ENCODE measurements around the gene SGSH. TPM values are rescaled to one million over a fixed set of nuclear protein-coding genes. Genes with fewer than 3 reads are reported as not detected.

SGSH gene
- total RNA-seq, 1 donor = 17.6 TPM

DNA sequence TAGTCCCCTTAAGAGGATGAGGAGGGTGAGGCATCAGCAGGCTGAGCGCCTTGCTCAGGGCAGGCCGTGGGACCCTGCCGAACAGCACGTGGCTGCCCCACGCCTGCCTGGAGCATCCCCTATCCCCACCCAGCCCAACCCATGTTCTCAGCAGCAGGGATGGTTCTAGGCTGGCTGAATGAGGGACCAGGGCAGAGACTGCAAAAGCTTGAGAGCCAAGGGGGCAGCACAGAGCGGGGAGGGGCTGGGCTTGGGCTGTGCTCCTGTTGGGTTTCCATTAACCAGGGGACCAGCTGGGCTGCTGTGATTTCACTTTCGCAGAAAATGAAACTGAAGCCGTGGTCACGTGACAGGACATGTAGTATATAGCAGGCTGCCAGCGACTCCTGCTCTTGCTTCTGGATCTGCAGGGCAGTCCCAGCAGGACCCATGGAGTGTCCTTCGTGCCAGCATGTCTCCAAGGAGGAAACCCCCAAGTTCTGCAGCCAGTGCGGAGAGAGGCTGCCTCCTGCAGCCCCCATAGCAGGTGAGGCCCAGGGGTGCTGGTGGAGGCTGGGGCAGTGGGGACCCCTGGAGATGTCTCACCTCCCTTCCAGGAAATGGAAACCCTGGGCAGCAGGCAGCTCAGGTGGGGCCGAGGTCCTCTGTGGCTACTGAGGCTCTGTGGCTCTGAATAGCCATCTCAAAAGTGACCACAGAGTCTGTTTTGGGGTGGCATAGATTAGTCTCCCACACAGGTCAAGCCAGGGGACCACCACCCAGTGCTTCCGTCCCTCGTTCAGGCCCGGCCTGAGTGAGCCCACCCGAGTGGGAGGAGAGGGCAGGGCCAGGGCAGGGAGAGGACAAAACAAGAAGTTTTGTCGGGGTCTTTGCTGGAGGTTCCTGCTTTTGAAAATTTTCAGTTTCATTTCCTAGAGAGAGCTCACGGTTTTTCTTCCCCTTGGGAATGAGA lies 43.4 kb upstream of the SGSH start:
- DNase-seq (ENCODE audit: low read depth) = peak; percentile 92
- peak overlapping the region; percentile 81 for H3K4me3 ChIP-seq (ENCODE audit: low read depth, low read length)
- TF ChIP-seq, protein P1, sequence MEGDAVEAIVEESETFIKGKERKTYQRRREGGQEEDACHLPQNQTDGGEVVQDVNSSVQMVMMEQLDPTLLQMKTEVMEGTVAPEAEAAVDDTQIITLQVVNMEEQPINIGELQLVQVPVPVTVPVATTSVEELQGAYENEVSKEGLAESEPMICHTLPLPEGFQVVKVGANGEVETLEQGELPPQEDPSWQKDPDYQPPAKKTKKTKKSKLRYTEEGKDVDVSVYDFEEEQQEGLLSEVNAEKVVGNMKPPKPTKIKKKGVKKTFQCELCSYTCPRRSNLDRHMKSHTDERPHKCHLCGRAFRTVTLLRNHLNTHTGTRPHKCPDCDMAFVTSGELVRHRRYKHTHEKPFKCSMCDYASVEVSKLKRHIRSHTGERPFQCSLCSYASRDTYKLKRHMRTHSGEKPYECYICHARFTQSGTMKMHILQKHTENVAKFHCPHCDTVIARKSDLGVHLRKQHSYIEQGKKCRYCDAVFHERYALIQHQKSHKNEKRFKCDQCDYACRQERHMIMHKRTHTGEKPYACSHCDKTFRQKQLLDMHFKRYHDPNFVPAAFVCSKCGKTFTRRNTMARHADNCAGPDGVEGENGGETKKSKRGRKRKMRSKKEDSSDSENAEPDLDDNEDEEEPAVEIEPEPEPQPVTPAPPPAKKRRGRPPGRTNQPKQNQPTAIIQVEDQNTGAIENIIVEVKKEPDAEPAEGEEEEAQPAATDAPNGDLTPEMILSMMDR (IDR thresholded peaks at IDR 0.05; ENCODE audit: insufficient read depth, low read length) = peak; percentile 1

DNA sequence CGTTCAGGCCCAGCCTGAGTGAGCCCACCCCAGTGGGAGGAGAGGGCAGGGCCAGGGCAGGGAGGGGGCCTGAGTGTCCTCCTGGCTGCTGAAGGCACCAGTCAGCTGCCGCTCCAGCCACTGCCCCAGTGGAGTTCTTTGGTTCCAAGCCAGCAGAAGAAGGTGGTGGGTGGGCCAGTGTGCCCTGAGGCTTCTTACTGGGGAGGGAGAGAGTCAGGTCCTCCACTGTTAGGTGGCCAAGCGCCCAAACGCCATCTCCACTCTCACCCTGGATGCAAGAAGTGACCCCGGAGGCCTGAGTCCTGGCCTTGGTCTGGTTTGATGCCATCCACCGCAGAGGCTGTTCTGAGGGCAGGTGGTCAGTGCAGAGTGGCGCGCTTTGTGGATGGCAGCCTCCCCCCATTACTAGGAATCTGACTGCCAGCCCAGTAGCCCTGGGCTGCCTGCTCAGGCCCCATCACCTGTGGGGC lies 42.7 kb upstream of the SGSH start:
- H3K4me3 ChIP-seq (ENCODE audit: low read depth, low read length) = peak overlapping the region; percentile 81
- DNase-seq (ENCODE audit: low read depth) = no peak
- TF ChIP-seq, protein P1 (IDR thresholded peaks at IDR 0.05; ENCODE audit: insufficient read depth, low read length) = no peak

DNA sequence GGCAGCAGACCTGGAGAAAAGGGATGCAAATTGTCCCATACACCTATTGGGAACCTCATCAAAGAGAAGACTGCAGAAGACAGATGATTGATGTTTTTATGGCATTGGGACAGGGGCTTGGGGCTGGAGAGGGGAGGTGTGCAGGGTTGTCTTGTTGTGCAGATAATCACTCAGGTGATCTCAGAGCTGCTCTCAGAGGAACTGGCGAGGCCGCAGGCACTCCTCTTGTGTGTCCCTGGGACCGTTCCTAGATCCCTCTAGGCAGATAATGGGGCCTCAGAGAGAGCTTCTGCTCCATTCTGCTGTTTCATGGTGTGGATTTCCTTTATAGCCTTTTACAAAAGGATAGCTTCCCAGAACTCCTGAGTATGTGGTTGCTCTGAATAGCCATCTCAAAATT lies 42.2 kb upstream of the SGSH start:
- TF ChIP-seq, protein P1 (IDR thresholded peaks at IDR 0.05; ENCODE audit: insufficient read depth, low read length) = no peak
- no peak for DNase-seq (ENCODE audit: low read depth)
- H3K4me3 ChIP-seq (ENCODE audit: low read depth, low read length) = peak overlapping the region; percentile 81

DNA sequence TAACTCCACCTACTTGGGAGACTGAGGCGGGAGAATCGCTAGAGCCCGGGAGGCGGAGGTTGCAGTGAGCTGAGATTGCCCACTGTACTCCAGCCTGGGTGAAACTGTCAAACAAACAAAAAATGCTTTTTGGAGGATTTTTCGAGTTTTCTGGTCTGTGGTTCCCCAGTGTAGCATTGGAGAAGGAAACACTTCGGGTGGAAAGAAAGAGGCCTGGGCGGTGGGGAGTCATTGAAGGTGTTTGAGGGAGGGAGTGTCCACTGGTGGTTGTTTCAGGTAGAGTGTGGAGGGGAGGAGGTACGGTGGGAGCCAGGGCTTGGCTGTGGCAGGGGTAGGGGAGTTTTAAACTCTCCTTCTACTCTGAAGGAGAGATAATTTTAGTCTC lies 41.8 kb upstream of the SGSH start:
- H3K4me3 ChIP-seq (ENCODE audit: low read depth, low read length) = peak overlapping the region; percentile 81
- TF ChIP-seq, protein P1 (IDR thresholded peaks at IDR 0.05; ENCODE audit: insufficient read depth, low read length) = no peak
- no peak for DNase-seq (ENCODE audit: low read depth)

DNA sequence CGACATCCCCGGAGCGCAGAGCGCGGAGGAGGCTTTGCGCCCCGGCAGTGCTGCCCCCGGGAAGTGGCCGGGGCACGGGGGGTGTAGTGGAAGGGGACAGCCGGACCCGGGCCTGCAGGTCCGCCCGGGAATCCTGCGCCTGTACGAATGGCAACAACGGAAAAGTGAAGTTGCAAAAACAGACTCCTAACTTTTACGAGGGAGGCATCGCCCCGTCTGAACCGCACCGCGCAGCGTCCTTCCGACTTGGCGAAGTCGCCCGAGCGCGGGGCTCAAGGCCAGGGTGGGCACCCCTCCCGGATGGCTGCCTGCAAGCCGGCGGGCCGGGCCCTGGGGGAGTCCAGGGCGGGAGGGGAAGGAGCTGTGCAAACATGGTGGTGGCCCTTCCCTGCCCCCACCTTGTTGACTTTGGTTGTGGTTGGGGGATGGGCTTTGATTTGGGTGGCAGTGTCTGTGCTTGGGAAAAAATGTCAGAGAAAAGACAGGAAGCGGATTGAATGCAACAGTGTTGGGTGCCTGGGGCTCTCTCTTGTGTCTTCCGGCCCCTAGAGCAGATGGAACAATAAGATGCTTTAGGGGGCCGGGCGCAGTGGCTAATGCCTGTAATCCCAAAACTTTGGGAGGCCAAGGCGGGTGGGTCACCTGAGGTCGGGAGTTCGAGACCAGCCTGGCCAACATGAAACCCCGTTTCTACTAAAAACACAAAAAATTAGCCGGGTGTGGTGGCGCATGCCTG lies 41.2 kb upstream of the SGSH start:
- peak overlapping the region; percentile 81 for H3K4me3 ChIP-seq (ENCODE audit: low read depth, low read length)
- peak; percentile 50 for DNase-seq (ENCODE audit: low read depth)
- TF ChIP-seq, protein P1 (IDR thresholded peaks at IDR 0.05; ENCODE audit: insufficient read depth, low read length) = no peak

DNA sequence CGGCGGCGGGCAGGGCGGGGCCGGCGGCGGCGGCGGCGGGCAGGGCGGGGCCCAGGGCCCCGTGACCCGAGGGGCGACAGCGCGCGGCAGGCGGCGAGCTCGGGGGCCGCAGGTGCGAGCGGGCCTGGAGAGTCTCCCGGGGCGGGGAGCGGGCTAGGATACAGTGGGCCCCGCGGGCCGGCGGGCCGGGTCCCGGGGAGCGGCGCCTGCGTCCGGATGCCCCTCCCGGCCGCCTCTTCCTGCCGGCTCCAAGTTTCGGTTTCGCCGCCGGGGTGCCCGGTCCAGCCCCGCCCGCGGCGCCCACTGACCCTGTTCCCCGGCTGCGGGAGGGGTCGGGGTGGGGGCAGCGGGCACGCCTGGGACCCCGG lies 40.6 kb upstream of the SGSH start, which contains the start of gene RNF213:
Gene RNF213, plus strand, starts transcription at position 62 of the 368 bp plus-strand sequence. CDS start 2,830 bp downstream, outside the sequence.
- DNase-seq (ENCODE audit: low read depth) = no peak
- peak within 1 kb of the TSS; percentile 81 for H3K4me3 ChIP-seq (ENCODE audit: low read depth, low read length)
- TF ChIP-seq, protein P1 (IDR thresholded peaks at IDR 0.05; ENCODE audit: insufficient read depth, low read length) = no peak
